ENCODE results near the gene SORBS1. TPM values are rescaled to one million over a fixed set of nuclear protein-coding genes. Genes with fewer than 3 reads are reported as not detected.

The SORBS1 gene
- total RNA-seq, 2 experiments from 2014 or later, result 0.57 to 3.1 TPM

DNA sequence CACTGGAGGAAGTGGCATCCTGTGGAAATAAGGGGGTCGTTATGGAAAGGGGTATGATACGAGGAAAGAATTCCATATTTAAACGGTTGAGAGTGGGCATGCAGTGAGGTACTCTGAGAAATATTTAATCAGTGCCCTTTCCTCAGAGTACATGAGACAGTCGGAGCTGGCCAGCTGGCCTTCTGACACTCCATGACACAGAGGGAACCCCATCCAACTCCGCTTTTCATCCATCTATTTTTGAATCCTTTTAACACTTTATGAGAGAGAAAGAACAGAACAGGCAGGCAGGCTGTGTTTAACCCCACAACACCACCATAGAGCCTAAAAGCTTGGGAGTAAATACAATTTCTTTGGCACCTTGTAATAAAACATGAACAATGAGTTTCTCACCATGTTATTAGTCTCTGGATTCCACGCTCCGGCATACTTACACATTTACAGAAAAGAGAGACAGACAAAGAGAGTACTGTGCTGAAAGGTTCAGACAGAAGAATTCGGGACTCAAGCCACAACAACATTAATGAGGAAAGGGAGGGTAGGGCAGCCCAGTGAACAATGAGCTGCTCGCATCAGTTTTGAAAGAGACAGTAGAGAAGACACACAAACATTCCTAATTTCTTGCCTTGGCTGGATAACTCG, 146.2 kb downstream of the SORBS1 start:
- ChIA-PET POLR2A (interaction anchor here (0.8 kb wide), 1 partner anchor 16 kb away, joined by 3 read pairs; no protein-coding TSS in a partner anchor), CTCF (ENCODE audit: unreplicated experiment) (no interaction called here)
- intact Hi-C loops (cut with micrococcal nuclease; ENCODE audit: unreplicated experiment), result no loop called here
- Histone ChIP-seq H3K9me3 (ENCODE audit: low read length) (no peaks in the 10 kb centered on the region), H3K4me3 (ENCODE audit: low read depth, low read length, poor library complexity, severe bottlenecking) (no peak overlapping the region), H3K9me2 (ENCODE audit: insufficient read depth, low read length) (no peaks in the 10 kb centered on the region), H3K27ac (ENCODE audit: low read depth, low read length, poor library complexity, severe bottlenecking) (no peak overlapping the region), H3K36me3 (ENCODE audit: insufficient read depth, low read length) (no peaks in the 10 kb centered on the region), H3K4me1 (ENCODE audit: insufficient read depth, low read length, poor library complexity, severe bottlenecking) (no peaks in the 10 kb centered on the region), H3K4me2 (ENCODE audit: low read length) (no peak overlapping the region), H4K20me1 (ENCODE audit: insufficient read depth, low read length) (no peaks in the 10 kb centered on the region), H3K79me2 (ENCODE audit: insufficient read depth, low read depth, low read length) (no peaks in the 10 kb centered on the region), H2AFZ (ENCODE audit: low read length) (no peak overlapping the region)
- BruUV-seq (replicated peaks), result no TSS peak
- DNase-seq (ENCODE audit: low spot score), result no peak
- TF ChIP-seq, protein P1, sequence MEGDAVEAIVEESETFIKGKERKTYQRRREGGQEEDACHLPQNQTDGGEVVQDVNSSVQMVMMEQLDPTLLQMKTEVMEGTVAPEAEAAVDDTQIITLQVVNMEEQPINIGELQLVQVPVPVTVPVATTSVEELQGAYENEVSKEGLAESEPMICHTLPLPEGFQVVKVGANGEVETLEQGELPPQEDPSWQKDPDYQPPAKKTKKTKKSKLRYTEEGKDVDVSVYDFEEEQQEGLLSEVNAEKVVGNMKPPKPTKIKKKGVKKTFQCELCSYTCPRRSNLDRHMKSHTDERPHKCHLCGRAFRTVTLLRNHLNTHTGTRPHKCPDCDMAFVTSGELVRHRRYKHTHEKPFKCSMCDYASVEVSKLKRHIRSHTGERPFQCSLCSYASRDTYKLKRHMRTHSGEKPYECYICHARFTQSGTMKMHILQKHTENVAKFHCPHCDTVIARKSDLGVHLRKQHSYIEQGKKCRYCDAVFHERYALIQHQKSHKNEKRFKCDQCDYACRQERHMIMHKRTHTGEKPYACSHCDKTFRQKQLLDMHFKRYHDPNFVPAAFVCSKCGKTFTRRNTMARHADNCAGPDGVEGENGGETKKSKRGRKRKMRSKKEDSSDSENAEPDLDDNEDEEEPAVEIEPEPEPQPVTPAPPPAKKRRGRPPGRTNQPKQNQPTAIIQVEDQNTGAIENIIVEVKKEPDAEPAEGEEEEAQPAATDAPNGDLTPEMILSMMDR (conservative IDR thresholded peaks at IDR 0.05; ENCODE audit: low read length), result no peak
- TF ChIP-seq EZH2phosphoT487 (IDR thresholded peaks at IDR 0.05; ENCODE audit: borderline replicate concordance, low read depth, low read length), result no peak

DNA sequence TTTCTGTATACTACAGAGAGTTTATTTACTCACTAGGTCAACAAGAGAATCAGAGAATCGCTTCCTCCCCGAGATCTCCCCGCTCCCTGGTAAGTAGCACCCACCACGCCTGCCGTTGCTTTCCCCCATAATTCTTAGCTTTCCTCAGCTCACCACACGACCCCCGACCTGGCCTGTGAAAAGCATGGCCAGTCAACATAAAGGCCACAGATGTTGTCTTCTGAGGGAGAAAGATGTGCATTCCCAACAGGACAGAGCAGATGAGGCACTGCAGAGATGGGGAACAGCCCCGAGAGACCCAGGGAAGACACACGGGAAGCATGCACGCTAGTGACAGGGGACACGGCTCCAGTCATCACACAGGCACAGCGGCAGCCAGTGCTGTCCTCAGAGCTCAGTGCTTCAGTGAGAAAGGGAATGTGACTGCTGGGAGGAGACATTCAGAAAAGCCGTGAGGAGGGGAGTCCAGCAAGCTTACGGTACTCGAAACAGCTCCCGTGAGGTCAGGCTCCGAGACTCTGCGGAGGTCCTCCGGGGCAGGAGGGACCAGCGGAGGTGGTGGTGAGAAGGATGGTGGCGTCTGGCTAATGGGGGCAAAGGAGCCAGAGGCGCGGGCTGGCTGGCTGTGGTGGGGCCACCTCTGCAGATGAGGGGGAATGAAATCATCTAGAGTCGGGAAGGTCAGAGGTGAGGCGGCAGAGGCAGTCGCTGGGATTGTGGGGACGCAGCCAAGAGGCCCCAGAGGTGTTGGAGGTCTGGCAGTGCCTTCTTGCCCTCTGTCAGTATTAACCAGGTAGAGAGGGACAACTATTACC, 146.9 kb downstream of the SORBS1 start:
- no peak overlapping the region for H2AFZ ChIP-seq (ENCODE audit: low read length)
- BruUV-seq (replicated peaks), result no TSS peak
- H3K79me2 ChIP-seq (ENCODE audit: insufficient read depth, low read depth, low read length), result no peaks in the 10 kb centered on the region
- TF ChIP-seq, protein P1 (conservative IDR thresholded peaks at IDR 0.05; ENCODE audit: low read length), result no peak
- TF ChIP-seq EZH2phosphoT487 (IDR thresholded peaks at IDR 0.05; ENCODE audit: borderline replicate concordance, low read depth, low read length), result no peak
- H4K20me1 ChIP-seq (ENCODE audit: insufficient read depth, low read length), result no peaks in the 10 kb centered on the region
- H3K9me3 ChIP-seq (ENCODE audit: low read length), result no peaks in the 10 kb centered on the region
- ChIA-PET POLR2A (no interaction called here), CTCF (ENCODE audit: unreplicated experiment) (no interaction called here)
- H3K27ac ChIP-seq (ENCODE audit: low read depth, low read length, poor library complexity, severe bottlenecking), result no peak overlapping the region
- H3K4me3 ChIP-seq (ENCODE audit: low read depth, low read length, poor library complexity, severe bottlenecking), result no peak overlapping the region
- peaks cover 5% of the 10 kb centered on the region for H3K4me1 ChIP-seq (ENCODE audit: insufficient read depth, low read length, poor library complexity, severe bottlenecking)
- H3K36me3 ChIP-seq (ENCODE audit: insufficient read depth, low read length), result no peaks in the 10 kb centered on the region
- intact Hi-C loops (cut with micrococcal nuclease; ENCODE audit: unreplicated experiment), result no loop called here
- H3K9me2 ChIP-seq (ENCODE audit: insufficient read depth, low read length), result no peaks in the 10 kb centered on the region
- DNase-seq (ENCODE audit: low spot score), result no peak
- H3K4me2 ChIP-seq (ENCODE audit: low read length), result no peak overlapping the region

DNA sequence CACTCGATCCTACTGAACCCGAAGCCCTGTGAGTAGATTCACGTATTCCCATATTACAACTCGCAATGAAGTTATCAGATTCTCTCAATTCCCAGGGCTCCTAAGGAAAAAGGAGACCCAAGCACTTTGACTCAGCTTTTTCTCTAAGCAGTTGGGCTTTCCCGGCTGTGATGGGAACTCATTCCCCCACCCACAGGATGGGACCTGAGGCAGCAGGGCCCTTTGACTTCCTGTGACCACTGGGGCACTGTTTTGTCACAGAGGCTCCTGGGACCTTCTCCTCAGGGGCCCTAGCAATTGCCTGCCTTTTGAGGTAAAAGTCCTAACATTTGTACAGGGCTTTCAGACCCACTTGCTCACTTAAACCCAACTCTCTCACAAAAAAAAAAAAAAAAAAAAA, 147.6 kb downstream of the SORBS1 start:
- DNase-seq (ENCODE audit: low spot score), result no peak
- no peaks in the 10 kb centered on the region for H3K36me3 ChIP-seq (ENCODE audit: insufficient read depth, low read length)
- H3K27ac ChIP-seq (ENCODE audit: low read depth, low read length, poor library complexity, severe bottlenecking), result no peak overlapping the region
- H4K20me1 ChIP-seq (ENCODE audit: insufficient read depth, low read length), result no peaks in the 10 kb centered on the region
- BruUV-seq (replicated peaks), result no TSS peak
- no peak for TF ChIP-seq EZH2phosphoT487 (IDR thresholded peaks at IDR 0.05; ENCODE audit: borderline replicate concordance, low read depth, low read length)
- TF ChIP-seq, protein P1 (conservative IDR thresholded peaks at IDR 0.05; ENCODE audit: low read length), result no peak
- no peaks in the 10 kb centered on the region for H3K79me2 ChIP-seq (ENCODE audit: insufficient read depth, low read depth, low read length)
- CTCF ChIA-PET (ENCODE audit: unreplicated experiment), result no interaction called here
- H3K9me2 ChIP-seq (ENCODE audit: insufficient read depth, low read length), result no peaks in the 10 kb centered on the region
- intact Hi-C loops (cut with micrococcal nuclease; ENCODE audit: unreplicated experiment), result no loop called here
- H3K4me2 ChIP-seq (ENCODE audit: low read length), result no peak overlapping the region
- no peak overlapping the region for H3K4me3 ChIP-seq (ENCODE audit: low read depth, low read length, poor library complexity, severe bottlenecking)
- no peaks in the 10 kb centered on the region for H3K9me3 ChIP-seq (ENCODE audit: low read length)
- H3K4me1 ChIP-seq (ENCODE audit: insufficient read depth, low read length, poor library complexity, severe bottlenecking), result peaks cover 6% of the 10 kb centered on the region
- POLR2A ChIA-PET, result no interaction called here
- H2AFZ ChIP-seq (ENCODE audit: low read length), result no peak overlapping the region
